Activated CD8-positive, alpha-beta memory T cell treated with anti-CD3 and anti-CD28 coated beads for 24 hours (primary cell): ENCODE measurements around the gene OR1C1.
"Not testable (repeated sequence)": the region's sequence is repeated elsewhere in the genome, so short reads cannot be mapped to it uniquely, and the experiment has no call there.

Source experiments
- DNase-seq: peaks from one replicate; pipeline ENCODE4 v3.0.0-alpha.2; 2020

The OR1C1 gene, protein sequence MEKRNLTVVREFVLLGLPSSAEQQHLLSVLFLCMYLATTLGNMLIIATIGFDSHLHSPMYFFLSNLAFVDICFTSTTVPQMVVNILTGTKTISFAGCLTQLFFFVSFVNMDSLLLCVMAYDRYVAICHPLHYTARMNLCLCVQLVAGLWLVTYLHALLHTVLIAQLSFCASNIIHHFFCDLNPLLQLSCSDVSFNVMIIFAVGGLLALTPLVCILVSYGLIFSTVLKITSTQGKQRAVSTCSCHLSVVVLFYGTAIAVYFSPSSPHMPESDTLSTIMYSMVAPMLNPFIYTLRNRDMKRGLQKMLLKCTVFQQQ

DNA sequence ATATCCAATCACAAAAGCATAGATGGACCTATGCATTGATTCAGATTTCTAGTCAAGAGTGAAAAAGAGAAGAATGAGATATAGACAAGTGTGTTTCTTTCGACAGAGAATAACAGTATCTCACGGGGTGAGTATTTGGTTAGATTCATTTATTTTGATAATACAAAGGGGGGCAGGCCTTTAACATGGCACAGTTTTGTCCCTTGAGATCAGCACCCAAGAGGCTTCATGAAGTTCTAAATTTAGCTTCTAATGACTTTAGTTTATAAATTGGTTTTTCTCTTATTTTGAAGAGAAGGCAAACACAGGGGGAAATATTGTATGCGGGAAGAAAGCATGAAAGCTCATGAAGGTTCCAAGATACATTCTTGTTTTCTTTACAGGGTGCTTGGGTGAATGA is at the start of gene OR1C1:
OR1C1 (minus strand) TSS at position 101 of the 400 bp plus-strand sequence. CDS start 2,150 bp downstream, outside the sequence.
- no peak for DNase-seq

DNA sequence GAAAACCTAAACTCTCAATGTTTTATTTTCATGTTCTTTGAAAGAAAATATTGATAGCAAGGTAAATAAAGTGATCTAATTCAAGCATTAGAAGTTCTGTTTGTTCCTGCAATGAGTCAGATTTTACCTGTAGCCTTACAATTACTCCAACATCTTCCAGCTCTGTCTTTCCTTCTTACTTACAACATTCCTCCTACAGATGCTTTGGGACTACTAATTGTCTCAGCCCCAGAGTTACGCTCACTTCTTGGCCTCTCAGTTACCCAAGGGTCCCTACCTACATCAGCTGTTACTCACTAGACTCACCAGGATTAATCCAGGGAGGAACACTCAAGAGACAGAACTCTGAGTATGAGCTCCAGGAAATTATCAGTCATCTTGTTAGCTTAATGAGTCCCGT is 37.2 kb upstream of the OR1C1 start:
- no peak for DNase-seq

DNA sequence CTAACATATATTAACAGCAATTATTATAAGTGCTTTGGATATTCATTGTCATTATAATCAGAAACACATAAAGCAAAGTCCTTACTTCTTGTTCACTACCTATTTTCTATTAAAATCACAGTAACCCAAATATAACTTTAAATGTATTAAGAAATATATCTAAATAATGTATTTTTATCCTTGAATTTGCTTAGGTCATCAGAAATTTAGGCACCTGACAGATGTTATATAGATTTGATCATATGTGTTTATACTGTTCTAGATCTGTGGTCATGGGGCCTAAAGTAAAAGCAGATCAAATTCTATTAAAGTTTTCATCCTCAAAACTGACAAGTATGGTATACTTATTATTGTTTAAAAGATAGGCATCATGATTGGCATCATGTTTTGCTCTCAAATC is 9.2 kb upstream of the OR1C1 start:
- no peak for DNase-seq

DNA sequence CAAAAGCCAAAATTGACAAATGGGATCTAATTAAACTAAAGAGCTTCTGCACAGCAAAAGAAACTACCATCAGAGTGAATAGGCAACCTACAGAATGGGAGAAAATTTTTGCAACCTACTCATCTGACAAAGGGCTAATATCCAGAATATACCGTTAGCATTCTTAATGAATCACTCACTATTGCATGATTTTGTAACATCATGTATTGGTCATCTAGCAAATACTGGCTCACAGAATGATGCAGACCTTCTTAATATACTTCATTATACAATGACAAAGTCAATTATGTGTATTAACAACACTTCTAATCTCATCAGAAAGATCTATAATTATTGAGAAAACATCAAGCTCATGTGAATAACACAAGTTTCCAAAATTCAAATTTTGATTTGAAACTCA is 6.0 kb downstream of the OR1C1 start:
- DNase-seq, result not testable (repeated sequence)

DNA sequence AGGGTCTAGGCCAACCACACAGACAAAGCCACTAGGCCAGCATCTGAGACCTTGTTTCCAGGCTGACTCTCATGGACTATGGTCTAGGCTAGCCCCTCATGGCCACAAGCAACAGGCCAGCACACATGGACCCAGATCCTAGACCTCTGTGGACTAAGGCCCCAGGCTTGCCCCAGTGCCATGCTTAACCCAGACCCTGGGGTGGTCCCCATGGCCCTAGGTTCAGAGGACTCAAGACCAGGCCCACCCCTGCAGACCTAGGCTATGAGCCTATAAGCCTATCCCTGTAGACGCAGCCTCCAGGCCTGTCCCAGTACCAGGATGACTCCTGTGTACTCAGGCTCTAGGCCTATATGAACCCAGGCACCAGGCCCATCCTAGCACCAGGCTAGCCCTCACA is 10.5 kb downstream of the OR1C1 start:
- no peak for DNase-seq

DNA sequence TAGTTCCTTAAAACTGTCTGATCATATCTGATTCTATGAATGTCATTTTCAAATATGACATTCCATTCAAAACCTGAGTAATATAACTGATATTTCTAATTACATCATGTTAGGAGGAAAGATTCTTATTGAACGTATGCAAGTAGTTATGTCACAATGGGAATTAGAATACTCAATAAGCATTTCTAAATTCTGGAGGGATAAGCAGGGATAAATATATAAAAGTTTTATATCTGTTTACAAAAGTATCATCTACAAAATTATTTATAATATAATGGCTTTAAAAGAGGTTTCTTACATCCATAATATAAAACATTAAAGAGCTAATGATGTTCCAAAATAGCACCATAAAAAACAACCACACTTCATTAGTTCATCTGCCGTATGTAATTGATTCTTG is 12.3 kb downstream of the OR1C1 start, which contains the start of gene OR14A2:
OR14A2 (minus strand) TSS at position 101 of the 400 bp plus-strand sequence.
- DNase-seq, result no peak

DNA sequence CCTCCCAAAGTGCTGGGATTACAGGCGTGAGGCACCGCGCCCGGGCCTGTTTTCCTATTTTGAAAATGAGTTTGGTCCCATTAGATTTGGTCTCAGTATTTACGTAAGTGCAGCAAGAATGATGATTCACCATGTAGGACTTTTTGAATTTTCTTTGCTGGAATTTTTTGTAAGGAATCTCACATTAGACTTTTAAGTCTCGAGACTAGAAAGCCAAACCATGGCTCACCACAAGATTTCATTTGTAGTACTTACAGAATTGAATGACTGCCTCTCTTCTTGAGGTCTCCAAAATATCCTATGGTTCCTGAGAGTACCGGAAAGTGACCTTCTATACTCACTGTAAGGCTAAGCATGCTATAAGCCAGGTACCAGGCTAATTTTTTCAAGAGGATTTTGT is 12.7 kb downstream of the OR1C1 start:
- DNase-seq, result no peak

DNA sequence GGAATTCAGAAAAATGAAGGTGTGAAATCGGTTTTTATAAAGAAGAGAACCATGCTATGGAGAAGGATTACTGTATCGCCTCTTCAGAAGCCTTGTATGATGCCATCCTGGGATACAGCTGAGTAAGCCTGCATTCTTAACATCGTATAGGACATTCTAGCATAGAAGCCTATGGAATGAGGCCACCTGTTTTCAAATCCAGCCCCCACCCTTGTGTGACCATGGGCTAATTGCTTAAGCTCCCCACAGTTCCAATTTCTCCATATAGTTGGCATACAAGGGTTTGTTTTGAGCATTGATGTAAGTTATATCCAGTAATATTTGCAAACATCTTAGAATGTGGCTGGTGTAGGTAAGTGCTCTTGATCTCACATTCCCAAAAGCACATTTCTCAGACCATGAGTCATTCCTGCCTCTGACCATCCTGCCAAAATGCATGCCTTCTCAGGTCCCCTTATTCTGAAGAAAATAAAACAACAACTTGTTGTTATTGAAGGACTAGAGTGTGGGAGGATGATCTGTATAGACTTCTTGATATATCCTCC is 13.9 kb downstream of the OR1C1 start:
- no peak for DNase-seq

DNA sequence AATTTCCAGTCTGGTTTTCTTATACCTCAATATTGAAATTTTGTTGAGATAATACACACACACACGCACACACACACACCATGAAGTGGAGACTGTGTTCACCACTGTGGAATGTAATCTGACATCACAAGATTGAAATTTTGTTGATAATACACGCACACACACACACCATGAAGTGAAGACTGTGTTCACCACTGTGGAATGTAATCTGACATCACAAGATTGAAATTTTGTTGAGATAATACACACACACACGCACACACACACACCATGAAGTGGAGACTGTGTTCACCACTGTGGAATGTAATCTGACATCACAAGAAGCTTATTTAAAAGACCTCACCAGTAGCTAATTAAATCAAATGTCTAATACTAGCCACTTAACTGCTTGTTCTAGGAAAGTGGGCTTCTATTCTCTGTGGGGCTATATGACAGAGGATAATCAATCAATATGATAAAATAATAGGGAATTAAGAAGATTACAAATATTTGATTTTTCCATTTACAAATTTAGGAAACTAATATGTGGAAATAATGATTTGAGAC is 18.1 kb downstream of the OR1C1 start:
- not testable (repeated sequence) for DNase-seq

DNA sequence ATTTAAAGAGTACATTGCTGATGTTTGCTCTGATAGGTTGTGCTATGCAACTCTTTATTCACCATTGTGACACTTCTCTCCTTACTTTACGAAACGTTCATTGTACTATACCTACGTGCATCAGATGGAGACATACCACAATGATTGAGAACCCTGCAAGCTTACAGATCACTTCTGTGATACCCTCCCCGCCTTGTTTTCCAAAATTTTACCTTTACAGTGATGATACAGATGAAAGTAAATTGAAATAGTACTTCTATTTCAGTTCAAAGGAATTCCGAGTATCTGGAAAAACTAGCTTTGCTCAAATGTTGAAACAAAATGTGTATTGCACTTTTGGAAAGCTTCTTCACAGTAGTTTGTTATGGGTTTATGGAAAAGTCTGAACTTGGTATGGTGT is 18.6 kb downstream of the OR1C1 start:
- DNase-seq, result no peak

DNA sequence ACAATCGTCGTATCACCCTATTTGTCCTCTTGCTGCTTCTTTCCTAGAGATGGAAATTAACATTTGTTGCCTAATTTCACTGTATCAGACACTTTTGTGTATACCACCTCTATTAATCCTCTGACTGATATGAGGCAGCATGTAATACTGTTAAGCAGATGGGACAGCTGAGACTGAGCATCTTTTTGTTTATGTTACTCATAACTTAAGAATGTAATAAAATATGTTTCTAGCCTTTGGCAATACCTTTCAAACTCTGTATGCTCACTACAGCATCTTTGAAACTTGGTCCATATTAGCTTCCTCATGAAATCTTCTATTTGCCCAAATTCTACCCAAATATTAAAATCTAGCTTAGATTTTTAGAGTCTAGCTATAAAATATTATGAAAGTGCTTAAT is 19.6 kb downstream of the OR1C1 start:
- no peak for DNase-seq

DNA sequence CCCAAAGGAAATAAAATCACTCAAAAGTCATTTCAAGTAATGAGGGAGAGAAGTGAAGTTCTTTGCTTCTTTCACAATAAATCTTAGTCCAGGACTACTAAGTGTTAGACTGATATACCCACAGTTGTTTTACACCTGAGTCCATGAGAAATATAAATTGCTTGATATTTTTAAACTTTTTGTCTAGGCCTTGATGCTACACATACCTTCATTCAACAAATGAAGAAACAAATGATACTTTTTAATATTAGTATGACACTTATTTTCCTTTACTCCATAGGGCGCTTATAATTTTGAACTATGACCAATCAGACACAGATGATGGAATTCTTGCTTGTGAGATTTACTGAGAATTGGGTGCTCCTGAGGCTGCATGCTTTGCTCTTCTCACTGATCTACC is 22.0 kb downstream of the OR1C1 start, which contains the start of gene OR14K1:
OR14K1 (plus strand) TSS at position 301 of the 400 bp plus-strand sequence; CDS start at position 301, 0 bp downstream.
- DNase-seq, result no peak

DNA sequence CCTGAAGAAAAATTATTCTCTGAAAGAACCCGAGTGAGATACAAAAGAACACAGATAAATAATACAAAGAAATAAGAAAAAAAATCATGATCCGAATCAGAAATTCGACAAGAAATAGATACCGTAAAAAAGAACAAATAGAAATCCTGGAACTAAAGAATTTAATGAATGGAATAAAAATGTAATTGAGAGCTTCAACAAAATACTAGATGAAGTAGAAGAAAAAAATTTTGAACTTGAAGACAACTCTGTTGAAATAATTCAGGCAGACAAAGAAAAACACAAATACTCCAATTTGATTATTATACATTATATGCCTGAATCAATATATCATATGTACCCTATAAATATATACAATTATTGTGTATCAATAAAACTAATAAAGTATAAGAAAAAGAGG is 39.1 kb downstream of the OR1C1 start:
- no peak for DNase-seq

DNA sequence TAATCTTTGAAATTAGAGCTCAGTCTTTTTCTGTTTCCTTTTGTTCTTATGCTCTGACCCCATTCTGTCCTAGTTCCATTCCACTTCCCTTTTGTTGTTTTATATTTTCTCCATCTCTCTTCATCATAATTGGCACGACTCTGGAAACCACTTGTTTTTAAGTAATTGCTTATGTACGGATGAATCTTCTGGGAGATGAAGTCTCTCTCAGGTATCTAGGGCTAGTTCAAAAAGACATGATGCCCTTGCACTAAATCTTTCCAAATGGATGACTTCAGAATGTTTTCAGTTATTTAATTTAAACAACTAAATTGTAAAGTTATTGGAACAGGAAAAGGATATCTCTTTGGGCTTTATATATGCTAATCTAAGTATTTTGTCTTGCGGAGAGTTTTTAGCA is 43.8 kb downstream of the OR1C1 start, which contains the start of gene OR6F1:
OR6F1 (minus strand) TSS at position 101 of the 400 bp plus-strand sequence. CDS start 3,891 bp downstream, outside the sequence.
- no peak for DNase-seq

DNA sequence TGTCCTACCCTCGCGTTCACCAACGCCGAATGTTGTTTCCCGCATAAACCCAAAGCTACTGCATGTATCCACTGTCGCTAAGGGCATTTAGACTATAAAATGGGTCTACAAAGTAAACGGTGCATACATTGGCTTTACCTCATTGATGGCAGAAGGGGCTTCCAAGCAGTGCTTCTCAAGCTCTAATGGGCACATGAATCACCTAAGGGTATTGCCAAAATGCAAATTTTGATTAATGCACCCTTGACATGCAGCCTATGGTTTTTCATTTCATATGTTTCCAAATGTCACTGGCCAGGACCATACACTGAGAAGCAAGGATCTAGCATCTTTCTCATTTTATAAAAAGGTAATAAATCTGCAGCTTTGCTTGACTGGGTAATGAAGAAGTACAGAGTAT is 46.6 kb downstream of the OR1C1 start:
- DNase-seq, result no peak

DNA sequence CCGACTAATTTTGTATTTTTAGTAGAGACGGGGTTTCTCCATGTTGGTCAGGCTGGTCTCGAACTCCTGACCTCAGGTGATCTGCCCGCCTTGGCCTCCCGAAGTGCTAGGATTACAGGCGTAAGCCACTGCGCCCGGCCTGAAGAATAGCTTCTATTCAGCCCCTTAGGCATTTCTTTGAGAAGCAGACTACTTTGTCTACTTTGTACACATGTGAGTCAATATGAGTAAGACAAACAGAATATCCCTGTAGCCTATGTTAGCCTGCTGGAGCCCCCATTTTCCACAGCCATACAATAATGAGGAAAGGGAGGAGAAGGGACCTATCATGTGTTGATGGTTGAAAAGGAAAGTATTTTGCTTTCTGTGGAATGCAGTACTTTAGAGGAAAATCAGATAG is 49.7 kb downstream of the OR1C1 start:
- DNase-seq, result not testable (repeated sequence)
